SH-SY5Y (cell line): ENCODE results near the gene TPRA1.

Source experiments
- GATA2 ChIP-seq: IDR thresholded peaks from 2 replicates; pipeline ENCODE4 v1.6.1; 2011; ENCODE audit warnings: mild to moderate bottlenecking, low read depth, low read length
- GATA3 ChIP-seq: IDR thresholded peaks from 2 replicates; pipeline ENCODE4 v1.6.1; 2011; ENCODE audit warnings: low read depth, mild to moderate bottlenecking, low read length, moderate library complexity

GRCh38 chr3:127546970-127547733 lies 43.4 kb downstream of the TPRA1 start:
- TF ChIP-seq GATA2 (no peak), GATA3 (no peak)
